ENCODE data around the gene KXD1. TPM values are rescaled to one million over a fixed set of nuclear protein-coding genes. Genes with fewer than 3 reads are reported as not detected.

The KXD1 gene
- total RNA-seq, 4 donors from 2014 or later: 97.1 to 155 (median 106) TPM

- in situ Hi-C loops (cut with MboI; ENCODE audit: low sequenced_read_pairs in 4 of 4): no loop called here
- peaks cover 0 to 42% of the 10 kb centered on the region in 2 donors for H3K36me3 ChIP-seq
Measured at GRCh38 chr19:18531485-18531884, 26.2 kb upstream of the KXD1 start.

GRCh38 chr19:18532168-18532890 is 25.3 kb upstream of the KXD1 start:
- H3K4me1 ChIP-seq: no peaks in the 10 kb centered on the region
- ATAC-seq (no peak), DNase-seq (no peak)
- no peak overlapping the region for H3K27ac ChIP-seq
- in situ Hi-C loops (cut with MboI; ENCODE audit: low sequenced_read_pairs in 4 of 4): no loop called here
- H3K36me3 ChIP-seq: peaks cover 0 to 51% of the 10 kb centered on the region in 2 donors
- TF ChIP-seq POLR2A (IDR thresholded peaks at IDR 0.05) (no peak), CTCF (IDR thresholded peaks at IDR 0.05 in 4 of 5, conservative IDR thresholded peaks at IDR 0.05 in 1 of 5) (no peak)
- no peak overlapping the region for H3K4me3 ChIP-seq
- H3K27me3 ChIP-seq: no peaks in the 10 kb centered on the region
- intact Hi-C loops (cut with DNase I; ENCODE audit: low total_unique reads): no loop called here
- no peaks in the 10 kb centered on the region for H3K9me3 ChIP-seq

More at GRCh38 chr19:18531485-18531884, 26.2 kb upstream of the KXD1 start:
- ATAC-seq (no peak), DNase-seq (no peak)
- Histone ChIP-seq H3K27me3 (no peaks in the 10 kb centered on the region), H3K27ac (no peak overlapping the region), H3K4me1 (no peaks in the 10 kb centered on the region), H3K4me3 (no peak overlapping the region), H3K9me3 (no peaks in the 10 kb centered on the region)
- intact Hi-C loops (cut with DNase I; ENCODE audit: low total_unique reads): no loop called here
- TF ChIP-seq POLR2A (IDR thresholded peaks at IDR 0.05) (no peak), CTCF (IDR thresholded peaks at IDR 0.05 in 4 of 5, conservative IDR thresholded peaks at IDR 0.05 in 1 of 5) (no peak)

GRCh38 chr19:18533058-18533457 is 24.6 kb upstream of the KXD1 start:
- no peak for TF ChIP-seq POLR2A (IDR thresholded peaks at IDR 0.05)
- TF ChIP-seq CTCF (IDR thresholded peaks at IDR 0.05 in 4 of 5, conservative IDR thresholded peaks at IDR 0.05 in 1 of 5): no peak
- Histone ChIP-seq H3K27ac (no peak overlapping the region), H3K4me3 (no peak overlapping the region), H3K27me3 (no peaks in the 10 kb centered on the region), H3K36me3 (peaks cover 0 to 58% of the 10 kb centered on the region in 2 donors), H3K9me3 (no peaks in the 10 kb centered on the region), H3K4me1 (no peaks in the 10 kb centered on the region)
- ATAC-seq: no peak
- intact Hi-C loops (cut with DNase I; ENCODE audit: low total_unique reads) (no loop called here), in situ Hi-C loops (cut with MboI; ENCODE audit: low sequenced_read_pairs in 4 of 4) (no loop called here)
- no peak for DNase-seq

- intact Hi-C loops (cut with DNase I; ENCODE audit: low total_unique reads): no loop called here
- in situ Hi-C loops (cut with MboI; ENCODE audit: low sequenced_read_pairs in 4 of 4): no loop called here
- H3K9me3 ChIP-seq: no peaks in the 10 kb centered on the region
- H3K4me1 ChIP-seq: no peaks in the 10 kb centered on the region
- H3K27ac ChIP-seq: no peak overlapping the region
- H3K4me3 ChIP-seq: no peak overlapping the region
- H3K27me3 ChIP-seq: no peaks in the 10 kb centered on the region
- ATAC-seq (no peak), DNase-seq (no peak)
- TF ChIP-seq CTCF (IDR thresholded peaks at IDR 0.05 in 4 of 5, conservative IDR thresholded peaks at IDR 0.05 in 1 of 5) (no peak), POLR2A (IDR thresholded peaks at IDR 0.05) (no peak)
- peaks cover 0 to 81% of the 10 kb centered on the region in 2 donors for H3K36me3 ChIP-seq
Measured at GRCh38 chr19:18536475-18536874, 21.2 kb upstream of the KXD1 start.
